GM18508 (cell line): ENCODE results near the gene RNF26.
"Not testable (repeated sequence)": the region's sequence is repeated elsewhere in the genome, so short reads cannot be mapped to it uniquely, and the experiment has no call there.

ENCODE experiments used
- ATAC-seq: cut with Tn5 transposase; IDR thresholded peaks from one replicate; pipeline ENCODE4 v1.9.1; 2021; ENCODE audit warnings: moderate number of reproducible peaks; ENCODE audit not compliant: insufficient read depth, unreplicated experiment

The RNF26 gene

GRCh38 chr11:119380160-119380826 lies 46.0 kb downstream of the RNF26 start:
- no peak for ATAC-seq

GRCh38 chr11:119380827-119381180 lies 46.5 kb downstream of the RNF26 start:
- ATAC-seq = no peak

- ATAC-seq = peak; percentile 78
These were observed 47.1 kb downstream of the RNF26 start, which contains the start of gene USP2 for GRCh38 chr11:119381181-119381988. Gene USP2, minus strand, starts transcription at chr11:119381690. Its CDS starts 8,210 bp downstream, at chr11:119373480.

DNA sequence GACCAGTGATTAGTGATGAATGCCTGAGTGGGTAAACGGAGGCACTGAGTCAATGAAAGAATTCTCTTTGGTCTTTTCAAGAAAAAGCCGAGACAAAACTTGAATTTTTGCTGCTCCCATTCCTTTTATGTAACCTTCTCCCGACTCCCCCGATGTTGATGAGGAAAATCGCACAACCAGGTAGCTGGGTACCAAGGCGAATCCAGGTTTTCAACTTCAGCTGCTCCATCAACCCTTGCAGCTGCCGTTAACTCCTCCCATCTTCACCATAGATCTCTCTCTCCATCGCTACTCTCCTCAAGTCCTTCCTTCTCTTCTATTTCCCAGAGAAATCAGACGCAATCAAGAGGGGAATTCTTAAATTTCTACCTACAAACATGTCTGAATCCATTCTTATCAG lies 47.8 kb downstream of the RNF26 start:
- no peak for ATAC-seq

DNA sequence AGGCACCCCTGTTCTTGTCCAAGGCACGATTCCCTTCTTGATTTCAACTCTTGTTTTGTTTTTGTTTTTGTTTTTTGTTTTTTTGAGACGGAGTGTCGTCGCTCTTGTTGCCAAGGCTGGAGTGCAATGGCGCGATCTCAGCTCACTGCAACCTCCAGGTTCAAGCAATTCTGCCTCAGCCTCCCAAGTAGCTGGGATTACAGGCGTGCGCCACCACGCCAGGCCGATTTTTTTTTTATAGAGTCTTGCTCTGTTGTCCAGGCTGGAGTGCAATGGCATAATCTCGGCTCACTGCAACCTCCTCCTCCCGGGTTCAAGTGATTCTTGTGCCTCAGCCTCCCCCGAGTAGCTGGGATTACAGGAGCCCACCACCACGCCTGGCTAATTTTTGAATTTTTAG lies 48.2 kb downstream of the RNF26 start:
- not testable (repeated sequence) for ATAC-seq

DNA sequence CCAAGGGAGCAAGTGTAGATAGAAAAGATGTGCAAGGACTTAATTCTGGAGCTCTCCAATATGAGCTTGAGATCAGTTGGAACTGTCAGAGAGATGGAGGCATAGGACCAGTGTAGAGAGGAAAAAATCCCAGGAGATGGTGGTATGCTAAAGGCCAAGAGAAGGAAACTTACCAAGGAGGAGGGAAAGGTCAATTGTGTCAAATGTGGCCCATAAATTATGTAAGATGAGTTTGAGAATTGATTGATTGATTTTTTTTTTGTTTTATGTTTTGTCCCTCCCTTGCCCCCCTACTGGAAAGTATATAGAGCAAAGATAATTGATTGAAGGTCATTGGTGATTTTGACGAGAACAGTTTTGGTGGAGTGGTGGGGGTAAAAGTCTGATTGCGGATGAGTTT lies 50.0 kb downstream of the RNF26 start:
- ATAC-seq = no peak
